PC-3 (cell line): ENCODE results near the gene SLC6A17. TPM values are rescaled to one million over a fixed set of nuclear protein-coding genes. Genes with fewer than 3 reads are reported as not detected.

Source experiments
- ATAC-seq: fragments of 200-7000 bp; cut with Tn5 transposase; 2 replicates; pipeline ENCODE4 v1.9.1; 2020; ENCODE audit warnings: mild to moderate bottlenecking, moderate library complexity
- BruUV-seq: library from RNA; stranded (reverse); fragments of 400-500 nt; replicated peaks from 2 replicates; lab custom pipeline; 2021; lab: Mats Ljungman, UMichigan
- CTCF ChIA-PET: fragments of 300-600 bp; sonication (Branson Sonifier 250); formaldehyde crosslinking; loops from one replicate; lab custom pipeline; 2022; ENCODE audit warnings: antibody characterized with exemption; lab: Charles Lee
- POLR2A ChIA-PET: fragments of 300-600 bp; sonication (Branson Sonifier 250); formaldehyde crosslinking; loops from one replicate; lab custom pipeline; 2022; ENCODE audit warnings: antibody characterized with exemption; ENCODE audit not compliant: unreplicated experiment; lab: Charles Lee
- DNase-seq: peaks from one replicate; pipeline ENCODE4 v3.0.0-alpha.2; 2015
- H2AFZ ChIP-seq: fragments of 300-600 bp; sonication (generic); 2 replicates; pipeline ENCODE4 v1.6.0; 2016; ENCODE audit warnings: antibody characterized with exemption, low read length
- H3F3A ChIP-seq: fragments of 300-600 bp; sonication (generic); one replicate; pipeline ENCODE4 v1.6.0; 2017; ENCODE audit warnings: antibody characterized with exemption, low read length, control low read depth, mild to moderate bottlenecking; ENCODE audit not compliant: unreplicated experiment
- H3K27ac ChIP-seq: fragments of 300-600 bp; sonication (generic); 2 replicates; pipeline ENCODE4 v1.5.1; 2016; ENCODE audit warnings: mild to moderate bottlenecking, low read length
- H3K27me3 ChIP-seq: fragments of 300-600 bp; sonication (generic); 2 replicates; pipeline ENCODE4 v1.6.1; 2016; ENCODE audit warnings: low read length, mixed read lengths
- H3K36me3 ChIP-seq: fragments of 300-600 bp; sonication (generic); 2 replicates; pipeline ENCODE4 v1.6.1; 2016; ENCODE audit warnings: low read depth, mixed run types, low read length, mixed read lengths
- H3K4me1 ChIP-seq: fragments of 300-600 bp; sonication (generic); 2 replicates; pipeline ENCODE4 v1.5.1; 2016; ENCODE audit warnings: low read length; ENCODE audit not compliant: insufficient read depth
- H3K4me2 ChIP-seq: fragments of 300-600 bp; sonication (generic); 2 replicates; pipeline ENCODE4 v1.6.0; 2016; ENCODE audit warnings: low read length
- H3K4me3 ChIP-seq: fragments of 300-600 bp; sonication (generic); 2 replicates; pipeline ENCODE4 v1.5.1; 2016; ENCODE audit warnings: mild to moderate bottlenecking, low read length, mixed read lengths
- H3K79me2 ChIP-seq: fragments of 300-600 bp; sonication (generic); 2 replicates; pipeline ENCODE4 v1.6.1; 2017; ENCODE audit warnings: low read length, mixed read lengths
- H3K9ac ChIP-seq: fragments of 300-600 bp; sonication (generic); 2 replicates; pipeline ENCODE4 v1.6.0; 2016; ENCODE audit warnings: mild to moderate bottlenecking, low read length
- H3K9me2 ChIP-seq: fragments of 300-600 bp; sonication (generic); replicated peaks from 2 replicates; pipeline ENCODE4 v1.6.1; 2016; ENCODE audit warnings: mixed run types, low read length, mixed read lengths
- H3K9me3 ChIP-seq: fragments of 300-600 bp; sonication (generic); 2 replicates; pipeline ENCODE4 v1.6.1; 2016; ENCODE audit warnings: low read length, mixed read lengths
- H4K20me1 ChIP-seq: fragments of 300-600 bp; sonication (generic); 2 replicates; pipeline ENCODE4 v1.6.1; 2016; ENCODE audit warnings: low read length, mixed read lengths
- EZH2 ChIP-seq: fragments of 300-600 bp; sonication (generic); IDR thresholded peaks from one replicate; pipeline ENCODE4 v1.6.1; 2017; ENCODE audit warnings: antibody characterized with exemption, mild to moderate bottlenecking, low read length; ENCODE audit not compliant: unreplicated experiment
- EZH2phosphoT487 ChIP-seq: fragments of 300-600 bp; sonication (generic); IDR thresholded peaks from 2 replicates; pipeline ENCODE4 v1.6.1; 2018; ENCODE audit warnings: mild to moderate bottlenecking, antibody characterized with exemption, low read length, borderline replicate concordance
- intact Hi-C: fragments of 100-400 bp; cut with micrococcal nuclease; formaldehyde crosslinking; loops from 2 replicates; pipeline ENCODE4 v1.9.0; 2023
- total RNA-seq: library from RNA; depleted of rRNA; stranded (reverse); fragments of >200 nt; gene quantifications from 2 replicates; pipeline ENCODE4 v1.2.3, GENCODE V29; 2014
- TF ChIP-seq, protein P1 (sequence below): fragments of 300-600 bp; sonication (generic); conservative IDR thresholded peaks from 2 replicates; pipeline ENCODE4 v1.5.1; 2017; ENCODE audit warnings: antibody characterized with exemption, low read depth, mild to moderate bottlenecking, low read length

SLC6A17 gene
- total RNA-seq, 1 experiment from 2014 or later, result not detected

DNA sequence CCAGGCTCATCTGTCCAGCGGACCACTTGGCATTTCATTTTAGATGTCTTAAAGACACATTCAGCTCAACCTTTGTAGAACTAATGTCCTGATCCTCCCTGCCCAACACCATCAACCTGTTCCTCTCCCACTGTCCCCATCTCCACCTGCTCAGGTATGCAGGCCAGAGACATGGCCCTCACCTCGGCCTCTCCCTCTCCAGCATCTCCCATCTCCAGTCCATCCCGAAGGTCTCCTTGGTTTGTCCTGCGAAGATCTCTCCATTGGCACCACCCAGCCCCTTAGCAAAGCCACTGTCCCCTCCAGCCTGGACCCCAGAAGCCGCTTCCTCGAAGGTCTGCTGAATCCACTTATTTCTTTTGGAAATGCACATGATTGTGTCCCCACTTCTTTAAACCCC is 38.9 kb downstream of the SLC6A17 start:
- H4K20me1 ChIP-seq, result no peaks in the 10 kb centered on the region
- no peak overlapping the region for H3K4me3 ChIP-seq
- H3K4me2 ChIP-seq, result no peak overlapping the region; the same call in 1 of the 2 replicates
- intact Hi-C loops, result no loop called here
- H3K9me3 ChIP-seq, result no peaks in the 10 kb centered on the region
- no peak for ATAC-seq
- DNase-seq, result no peak
- POLR2A ChIA-PET, result no interaction called here
- no peaks in the 10 kb centered on the region for H3K36me3 ChIP-seq
- no peak for TF ChIP-seq EZH2phosphoT487
- TF ChIP-seq, protein P1, sequence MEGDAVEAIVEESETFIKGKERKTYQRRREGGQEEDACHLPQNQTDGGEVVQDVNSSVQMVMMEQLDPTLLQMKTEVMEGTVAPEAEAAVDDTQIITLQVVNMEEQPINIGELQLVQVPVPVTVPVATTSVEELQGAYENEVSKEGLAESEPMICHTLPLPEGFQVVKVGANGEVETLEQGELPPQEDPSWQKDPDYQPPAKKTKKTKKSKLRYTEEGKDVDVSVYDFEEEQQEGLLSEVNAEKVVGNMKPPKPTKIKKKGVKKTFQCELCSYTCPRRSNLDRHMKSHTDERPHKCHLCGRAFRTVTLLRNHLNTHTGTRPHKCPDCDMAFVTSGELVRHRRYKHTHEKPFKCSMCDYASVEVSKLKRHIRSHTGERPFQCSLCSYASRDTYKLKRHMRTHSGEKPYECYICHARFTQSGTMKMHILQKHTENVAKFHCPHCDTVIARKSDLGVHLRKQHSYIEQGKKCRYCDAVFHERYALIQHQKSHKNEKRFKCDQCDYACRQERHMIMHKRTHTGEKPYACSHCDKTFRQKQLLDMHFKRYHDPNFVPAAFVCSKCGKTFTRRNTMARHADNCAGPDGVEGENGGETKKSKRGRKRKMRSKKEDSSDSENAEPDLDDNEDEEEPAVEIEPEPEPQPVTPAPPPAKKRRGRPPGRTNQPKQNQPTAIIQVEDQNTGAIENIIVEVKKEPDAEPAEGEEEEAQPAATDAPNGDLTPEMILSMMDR, result no peak
- no peak for TF ChIP-seq EZH2
- H3K27me3 ChIP-seq, result peaks cover 6% of the 10 kb centered on the region; the same call in 1 of the 2 replicates
- no peaks in the 10 kb centered on the region for H3K79me2 ChIP-seq
- no peaks in the 10 kb centered on the region for H3F3A ChIP-seq
- no peak overlapping the region for H2AFZ ChIP-seq
- no peak overlapping the region for H3K27ac ChIP-seq
- no peak overlapping the region for H3K9ac ChIP-seq
- CTCF ChIA-PET, result no interaction called here
- H3K9me2 ChIP-seq, result no peaks in the 10 kb centered on the region
- BruUV-seq, result no TSS peak
- H3K4me1 ChIP-seq, result peaks cover 21% of the 10 kb centered on the region

- intact Hi-C loops, result no loop called here
- H3K4me1 ChIP-seq, result peaks cover 21% of the 10 kb centered on the region
- no peaks in the 10 kb centered on the region for H4K20me1 ChIP-seq
- ATAC-seq, result no peak
- H3K9me3 ChIP-seq, result no peaks in the 10 kb centered on the region
- TF ChIP-seq, protein P1, result no peak
- TF ChIP-seq EZH2 (no peak), EZH2phosphoT487 (no peak)
- BruUV-seq, result no TSS peak
- POLR2A ChIA-PET, result no interaction called here
- H3K27ac ChIP-seq, result no peak overlapping the region
- CTCF ChIA-PET, result no interaction called here
- no peak for DNase-seq
- no peak overlapping the region for H3K4me3 ChIP-seq
- no peak overlapping the region for H2AFZ ChIP-seq
- no peaks in the 10 kb centered on the region for H3K79me2 ChIP-seq
- no peaks in the 10 kb centered on the region for H3F3A ChIP-seq
- no peaks in the 10 kb centered on the region; the same call in 1 of the 2 replicates for H3K27me3 ChIP-seq
- H3K9me2 ChIP-seq, result no peaks in the 10 kb centered on the region
- no peaks in the 10 kb centered on the region for H3K36me3 ChIP-seq
- H3K9ac ChIP-seq, result no peak overlapping the region
- H3K4me2 ChIP-seq, result no peak overlapping the region
Measured at GRCh38 chr1:110190282-110190929, 40.1 kb downstream of the SLC6A17 start.

DNA sequence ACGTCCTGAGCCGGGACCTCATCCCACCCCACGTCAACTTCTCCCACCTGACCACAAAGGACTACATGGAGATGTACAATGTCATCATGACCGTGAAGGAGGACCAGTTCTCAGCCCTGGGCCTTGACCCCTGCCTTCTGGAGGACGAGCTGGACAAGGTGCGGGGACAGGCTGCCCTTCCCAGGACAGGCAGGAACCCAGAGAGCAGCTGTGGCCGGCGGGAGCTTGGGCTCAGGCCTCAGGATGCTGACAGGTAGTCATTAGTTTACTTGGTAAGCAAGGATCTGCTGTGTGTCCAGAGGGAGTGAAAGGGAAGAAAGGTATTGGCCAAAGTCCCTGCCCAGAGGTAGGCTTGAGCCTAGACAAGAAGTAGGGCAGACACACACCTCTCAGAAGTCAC is 42.2 kb downstream of the SLC6A17 start:
- H3K4me2 ChIP-seq, result no peak overlapping the region
- H2AFZ ChIP-seq, result no peak overlapping the region
- CTCF ChIA-PET, result no interaction called here
- H3K9me3 ChIP-seq, result no peaks in the 10 kb centered on the region
- no peaks in the 10 kb centered on the region for H3K36me3 ChIP-seq
- no peak overlapping the region for H3K9ac ChIP-seq
- H3K27ac ChIP-seq, result no peak overlapping the region
- no TSS peak for BruUV-seq
- intact Hi-C loops, result no loop called here
- no peaks in the 10 kb centered on the region; the same call in 1 of the 2 replicates for H3K27me3 ChIP-seq
- POLR2A ChIA-PET, result no interaction called here
- no peaks in the 10 kb centered on the region for H4K20me1 ChIP-seq
- no peak overlapping the region for H3K4me3 ChIP-seq
- no peaks in the 10 kb centered on the region for H3K9me2 ChIP-seq
- H3K79me2 ChIP-seq, result no peaks in the 10 kb centered on the region
- DNase-seq (no peak), ATAC-seq (no peak)
- peaks cover 15% of the 10 kb centered on the region for H3K4me1 ChIP-seq
- no peak for TF ChIP-seq EZH2phosphoT487
- no peak for TF ChIP-seq EZH2
- TF ChIP-seq, protein P1, result no peak
- no peaks in the 10 kb centered on the region for H3F3A ChIP-seq
